RWPE1 (cell line): ENCODE measurements around the gene PRPF6.
A peak's percentile ranks its signal among the peaks of the same experiment; 100 is the strongest.

Source experiments
- CTCF ChIA-PET: fragments of 350-600 bp; sonication (Branson Sonifier 250); formaldehyde crosslinking; extraction: SDS; loops from one replicate; lab custom pipeline; 2021; lab: Yijun Ruan, JAX
- POLR2A ChIA-PET: fragments of 400-600 bp; formaldehyde crosslinking; extraction: SDS; loops from one replicate; lab custom pipeline; 2020; ENCODE audit warnings: antibody characterized with exemption; ENCODE audit not compliant: low non-redundant PET; lab: Yijun Ruan, JAX
- DNase-seq: peaks from one replicate; pipeline ENCODE4 v3.0.0; 2012; ENCODE audit warnings: low spot score
- H3K27ac ChIP-seq: fragments of 450-650 bp; 2 replicates; pipeline ENCODE4 v1.5.1; 2017
- TF ChIP-seq, protein P1 (sequence below): fragments of 450-650 bp; conservative IDR thresholded peaks from 2 replicates; pipeline ENCODE4 v1.5.1; 2017; ENCODE audit warnings: low read depth, mild to moderate bottlenecking

Gene PRPF6

DNA sequence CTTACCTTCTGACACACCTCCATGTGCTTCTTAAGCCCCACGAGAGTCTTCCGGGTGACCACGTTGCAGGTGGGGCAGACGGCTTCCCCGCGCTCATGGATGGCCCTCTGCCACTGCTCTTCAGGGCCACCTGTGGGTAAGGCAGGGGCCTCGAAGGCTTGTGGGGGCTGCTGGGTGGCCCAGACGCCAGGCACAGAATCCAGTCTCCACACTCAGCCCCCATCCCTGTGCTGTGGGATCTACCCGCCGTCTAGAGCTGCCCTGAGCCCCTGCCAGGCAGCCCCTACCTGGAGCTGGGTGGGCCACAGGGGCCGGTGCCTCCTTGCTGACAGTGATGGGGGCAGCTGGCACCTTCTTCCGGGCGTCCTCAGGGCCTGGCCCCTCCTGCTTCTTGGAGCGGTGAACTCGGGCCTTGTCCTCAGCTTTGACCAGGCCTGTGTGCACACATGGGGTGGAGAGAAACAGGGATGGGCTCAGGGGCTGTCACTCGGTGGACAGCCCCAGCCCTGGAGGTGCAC, 17.1 kb upstream of the PRPF6 start:
- DNase-seq: no peak
- peak overlapping the region; percentile 12 for H3K27ac ChIP-seq
- TF ChIP-seq, protein P1, sequence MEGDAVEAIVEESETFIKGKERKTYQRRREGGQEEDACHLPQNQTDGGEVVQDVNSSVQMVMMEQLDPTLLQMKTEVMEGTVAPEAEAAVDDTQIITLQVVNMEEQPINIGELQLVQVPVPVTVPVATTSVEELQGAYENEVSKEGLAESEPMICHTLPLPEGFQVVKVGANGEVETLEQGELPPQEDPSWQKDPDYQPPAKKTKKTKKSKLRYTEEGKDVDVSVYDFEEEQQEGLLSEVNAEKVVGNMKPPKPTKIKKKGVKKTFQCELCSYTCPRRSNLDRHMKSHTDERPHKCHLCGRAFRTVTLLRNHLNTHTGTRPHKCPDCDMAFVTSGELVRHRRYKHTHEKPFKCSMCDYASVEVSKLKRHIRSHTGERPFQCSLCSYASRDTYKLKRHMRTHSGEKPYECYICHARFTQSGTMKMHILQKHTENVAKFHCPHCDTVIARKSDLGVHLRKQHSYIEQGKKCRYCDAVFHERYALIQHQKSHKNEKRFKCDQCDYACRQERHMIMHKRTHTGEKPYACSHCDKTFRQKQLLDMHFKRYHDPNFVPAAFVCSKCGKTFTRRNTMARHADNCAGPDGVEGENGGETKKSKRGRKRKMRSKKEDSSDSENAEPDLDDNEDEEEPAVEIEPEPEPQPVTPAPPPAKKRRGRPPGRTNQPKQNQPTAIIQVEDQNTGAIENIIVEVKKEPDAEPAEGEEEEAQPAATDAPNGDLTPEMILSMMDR: no peak
- CTCF ChIA-PET: interaction anchor here (1.1 to 1.2 kb wide), 3 partner anchors 9 to 18 kb away, joined by 3 to 7 read pairs (median 4); no protein-coding TSS in a partner anchor
- POLR2A ChIA-PET: no interaction called here

DNA sequence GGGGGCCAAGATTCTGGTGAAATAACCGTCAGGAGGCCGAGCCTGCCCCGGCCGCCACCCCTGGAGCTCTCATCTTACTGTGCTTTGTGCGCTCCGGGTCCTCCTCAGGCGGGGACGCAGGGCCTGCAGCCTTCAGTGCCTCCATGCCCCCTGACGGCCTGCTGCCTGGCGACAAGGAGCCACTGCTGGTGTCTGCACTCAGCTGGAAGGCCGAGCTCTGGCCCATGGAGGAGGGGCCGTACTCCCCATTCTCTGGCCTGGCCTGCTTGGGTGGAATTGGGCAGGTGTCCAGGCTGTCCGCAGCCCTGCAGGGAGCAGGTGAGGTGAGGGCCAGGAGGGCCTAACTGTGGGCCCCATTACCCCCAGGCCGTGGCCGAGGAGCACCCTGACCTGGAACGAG, 16.5 kb upstream of the PRPF6 start:
- TF ChIP-seq, protein P1: no peak
- ChIA-PET CTCF (interaction anchor here (1.1 to 1.2 kb wide), 2 partner anchors 9 to 10 kb away, joined by 3 to 7 read pairs; no protein-coding TSS in a partner anchor), POLR2A (no interaction called here)
- DNase-seq: no peak
- peak overlapping the region; percentile 12; the same call in 1 of the 2 replicates for H3K27ac ChIP-seq

DNA sequence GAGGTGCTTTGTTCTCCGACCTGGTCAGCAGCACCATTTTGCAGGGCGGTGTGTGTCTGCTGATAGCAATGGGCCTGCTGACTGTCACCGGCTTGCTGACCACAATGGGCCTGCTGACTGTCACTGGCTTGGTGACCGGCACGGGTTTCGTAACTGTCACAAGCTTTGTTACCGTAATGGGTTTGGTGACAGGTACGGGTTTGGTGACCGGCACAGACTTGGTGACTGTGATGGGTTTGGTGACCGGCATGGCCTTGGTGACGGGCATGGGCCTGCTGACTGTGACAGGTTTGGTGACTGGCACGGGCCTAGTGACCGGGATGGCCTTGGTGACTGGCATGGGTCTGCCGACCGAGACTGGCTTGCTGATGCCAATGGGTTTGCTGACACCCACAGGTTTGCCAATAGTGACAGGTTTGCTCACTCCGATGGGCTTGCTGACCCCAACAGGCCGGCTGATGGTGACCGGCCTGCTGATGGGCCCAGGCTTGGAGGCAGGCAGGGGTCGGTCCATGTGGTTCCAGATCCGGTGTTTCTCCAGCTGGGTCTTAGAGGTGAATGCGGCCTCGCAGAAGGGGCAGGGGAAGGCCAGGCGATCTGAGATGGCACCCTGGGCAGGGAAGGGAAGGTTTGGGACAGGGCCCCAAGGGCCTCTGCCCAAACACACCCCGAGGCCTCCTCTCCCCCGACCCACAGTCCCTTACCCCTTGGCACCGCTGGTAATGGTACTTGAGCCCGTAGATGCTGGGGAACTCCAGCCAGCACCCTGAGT, 14.6 kb upstream of the PRPF6 start:
- TF ChIP-seq, protein P1: no peak
- ChIA-PET CTCF (interaction anchor here (0.6 kb wide), 1 partner anchor 408 kb away, joined by 3 read pairs; no protein-coding TSS in a partner anchor), POLR2A (no interaction called here)
- peak overlapping the region; percentile 3; the same call in 1 of the 2 replicates for H3K27ac ChIP-seq
- no peak for DNase-seq

DNA sequence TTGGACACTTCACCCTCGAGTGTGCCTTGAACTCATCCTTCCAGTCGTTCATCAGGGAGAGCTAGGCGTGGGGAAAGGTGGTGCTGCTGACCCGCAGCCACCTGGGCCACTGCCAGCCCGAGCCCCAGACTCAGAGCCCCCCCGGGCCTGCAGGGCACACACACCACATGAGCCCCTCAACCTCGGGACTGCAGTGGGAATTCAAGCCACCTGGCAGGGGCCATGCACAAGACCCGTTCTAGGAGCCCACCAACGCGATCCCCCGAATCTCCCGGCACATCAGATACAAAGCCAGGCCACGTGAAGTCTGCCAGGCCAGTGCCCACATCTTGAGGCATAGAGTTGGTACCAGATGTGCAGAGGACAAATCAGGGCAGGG, 14.0 kb upstream of the PRPF6 start:
- ChIA-PET CTCF (no interaction called here), POLR2A (no interaction called here)
- DNase-seq: no peak
- TF ChIP-seq, protein P1: no peak
- H3K27ac ChIP-seq: peak overlapping the region; percentile 3; the same call in 1 of the 2 replicates

DNA sequence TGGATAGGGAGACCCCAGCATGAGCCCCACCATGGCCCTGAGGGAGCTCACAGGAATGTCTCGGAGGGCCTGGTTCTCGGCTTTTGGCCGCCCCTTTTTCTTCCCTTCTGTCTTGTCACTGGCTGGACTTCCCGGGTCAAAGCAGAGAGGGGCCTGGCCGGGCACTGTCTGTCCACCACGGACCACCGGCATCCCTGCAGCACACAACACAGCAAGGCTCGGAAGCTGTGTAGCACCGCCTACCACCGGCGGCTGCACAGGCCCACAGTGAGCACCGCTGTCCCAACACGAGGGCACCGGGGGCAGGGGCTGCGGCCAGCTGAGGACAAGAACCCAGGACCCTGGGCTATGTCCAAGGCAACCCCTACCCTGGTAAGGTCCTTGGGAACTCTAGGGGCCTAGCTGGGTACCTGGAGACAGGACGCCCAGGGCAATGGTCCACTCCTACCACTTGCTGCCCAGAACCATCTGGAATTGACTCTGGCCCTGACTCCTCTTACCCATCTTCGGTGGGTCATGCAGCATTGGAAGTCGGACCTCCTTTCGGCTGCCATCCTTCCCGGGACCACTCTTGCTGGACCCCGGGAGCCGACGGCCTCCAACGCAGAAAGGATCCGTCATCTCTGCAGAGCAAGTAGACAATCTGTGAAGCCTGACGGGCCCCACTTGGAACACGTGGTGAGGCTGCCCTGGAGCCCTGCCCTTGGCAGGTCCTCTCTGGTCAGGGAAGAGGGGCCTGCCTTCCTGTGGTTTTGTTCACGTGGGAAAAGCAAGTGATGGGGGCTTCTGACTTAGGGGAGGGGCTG, 13.4 kb upstream of the PRPF6 start:
- H3K27ac ChIP-seq: peak overlapping the region; percentile 66; the same call in 1 of the 2 replicates
- POLR2A ChIA-PET: no interaction called here
- CTCF ChIA-PET: no interaction called here
- TF ChIP-seq, protein P1: no peak
- no peak for DNase-seq
